GM19025 (cell line): Measurements from ENCODE around the gene METTL18.
"Not testable (repeated sequence)": the region's sequence is repeated elsewhere in the genome, so short reads cannot be mapped to it uniquely, and the experiment has no call there.

Experiments used
- ATAC-seq: cut with Tn5 transposase; IDR thresholded peaks from one replicate; pipeline ENCODE4 v1.9.1; 2021; ENCODE audit warnings: mild to moderate bottlenecking, low read depth, moderate library complexity; ENCODE audit not compliant: unreplicated experiment

The METTL18 gene

GRCh38 chr1:169794530-169795416 is at the start of gene METTL18:
Gene METTL18, minus strand, starts transcription at chr1:169794907. Its CDS starts 1,212 bp downstream, at chr1:169793695.
- ATAC-seq, result peak; percentile 90

DNA sequence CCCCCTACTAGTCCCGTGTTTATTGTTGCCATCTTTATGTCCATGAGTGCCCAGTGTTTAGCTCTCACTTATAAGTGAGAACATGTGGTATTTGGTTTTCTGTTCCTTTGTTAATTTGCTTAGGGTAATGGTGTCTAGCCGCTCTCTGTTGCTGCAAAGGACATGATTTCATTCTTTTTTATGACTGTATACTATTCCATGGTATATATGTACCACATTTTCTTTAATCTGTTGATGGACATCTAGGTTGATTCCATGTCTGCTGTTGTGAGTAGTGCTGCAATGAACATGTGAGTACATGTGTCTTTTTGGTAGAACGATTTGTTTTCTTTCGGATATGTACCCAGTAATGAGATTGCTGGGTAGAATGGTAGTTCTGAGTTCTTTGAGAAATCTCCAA is 44.2 kb upstream of the METTL18 start:
- ATAC-seq, result no peak

GRCh38 chr1:169836198-169836597 is 41.5 kb upstream of the METTL18 start:
- no peak for ATAC-seq

DNA sequence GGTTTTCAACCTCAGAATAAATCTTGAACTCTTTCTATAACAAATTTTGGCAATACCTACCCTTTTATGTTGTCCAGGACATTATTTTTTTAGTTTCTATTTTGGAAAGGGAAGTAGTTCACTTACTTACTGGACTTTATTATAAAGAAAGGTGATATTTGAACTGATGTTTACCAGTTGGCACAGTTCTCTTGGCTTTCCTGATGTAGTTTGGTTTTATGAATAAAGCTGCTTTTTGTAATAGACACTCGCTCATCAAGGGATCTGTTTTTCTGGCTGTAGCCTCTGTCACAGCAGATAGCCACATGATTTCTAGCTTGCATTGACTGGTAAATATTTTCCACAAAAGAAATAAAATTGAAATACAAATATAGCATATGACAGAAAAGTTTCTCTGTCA is 40.9 kb upstream of the METTL18 start:
- ATAC-seq, result no peak

- no peak for ATAC-seq
These were observed 40.2 kb upstream of the METTL18 start for GRCh38 chr1:169834869-169835268.

- ATAC-seq, result no peak
These were observed 38.6 kb upstream of the METTL18 start for GRCh38 chr1:169833179-169833901.

GRCh38 chr1:169829671-169830070 is 35.0 kb upstream of the METTL18 start:
- ATAC-seq, result no peak

DNA sequence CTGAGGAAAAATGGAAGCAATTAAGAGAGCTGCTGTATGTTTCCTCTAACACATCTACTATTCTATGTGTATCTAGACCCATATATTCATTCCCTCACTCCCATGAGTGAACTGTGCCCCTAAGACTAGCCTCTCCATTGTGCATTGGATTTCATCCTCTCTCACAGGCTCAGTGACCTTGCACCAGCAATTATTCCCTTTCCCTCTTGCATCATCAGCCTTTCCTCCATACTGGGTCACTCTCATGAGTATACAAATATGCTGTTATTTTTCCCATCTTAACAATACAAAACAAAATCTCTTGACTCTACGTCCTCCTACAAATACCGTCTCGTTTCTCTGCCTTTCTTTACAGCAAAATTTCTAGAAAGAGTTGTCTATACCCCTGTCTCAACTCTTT is 29.4 kb upstream of the METTL18 start:
- no peak for ATAC-seq

- no peak for ATAC-seq
These were observed 26.8 kb upstream of the METTL18 start for GRCh38 chr1:169821500-169821899.

DNA sequence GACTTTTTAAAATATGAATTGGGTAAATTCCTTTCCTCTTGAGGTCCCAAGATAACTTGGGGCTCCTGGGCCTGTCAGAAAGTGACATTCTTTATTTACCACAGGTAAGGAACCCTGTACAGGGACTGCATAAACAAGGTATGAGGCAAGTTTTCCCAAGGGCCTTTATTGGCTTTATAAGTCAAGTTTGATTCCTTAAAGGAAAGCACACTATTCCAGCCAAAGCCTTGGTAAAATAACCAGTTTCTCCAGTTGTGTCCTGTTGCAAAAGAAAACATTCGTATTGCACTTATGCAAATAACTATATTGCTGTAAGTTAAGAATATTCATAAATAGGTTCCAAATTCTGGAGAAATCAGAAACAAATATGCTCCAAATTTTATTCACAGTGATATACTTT is 21.9 kb upstream of the METTL18 start:
- no peak for ATAC-seq

GRCh38 chr1:169814265-169814664 is 19.6 kb upstream of the METTL18 start:
- ATAC-seq, result no peak

DNA sequence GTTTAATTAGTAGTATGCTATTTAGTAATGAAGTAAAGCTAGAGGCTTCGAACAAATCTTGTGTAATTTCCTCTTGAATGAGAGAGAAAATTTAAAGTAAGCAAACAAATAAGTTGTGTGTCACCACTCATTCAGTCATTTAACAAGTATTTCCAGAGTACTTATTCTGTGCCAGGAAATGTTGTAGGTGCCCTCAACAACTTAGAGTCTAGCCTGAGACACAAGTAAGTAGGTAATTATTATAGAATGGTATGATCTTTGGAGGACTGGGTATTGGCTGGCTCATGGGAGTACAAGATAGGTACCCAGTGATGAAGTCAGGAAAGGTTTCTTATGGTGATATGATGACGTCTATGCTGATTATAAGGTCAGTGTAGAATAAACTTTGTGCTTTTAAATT is 17.4 kb upstream of the METTL18 start:
- ATAC-seq, result no peak

DNA sequence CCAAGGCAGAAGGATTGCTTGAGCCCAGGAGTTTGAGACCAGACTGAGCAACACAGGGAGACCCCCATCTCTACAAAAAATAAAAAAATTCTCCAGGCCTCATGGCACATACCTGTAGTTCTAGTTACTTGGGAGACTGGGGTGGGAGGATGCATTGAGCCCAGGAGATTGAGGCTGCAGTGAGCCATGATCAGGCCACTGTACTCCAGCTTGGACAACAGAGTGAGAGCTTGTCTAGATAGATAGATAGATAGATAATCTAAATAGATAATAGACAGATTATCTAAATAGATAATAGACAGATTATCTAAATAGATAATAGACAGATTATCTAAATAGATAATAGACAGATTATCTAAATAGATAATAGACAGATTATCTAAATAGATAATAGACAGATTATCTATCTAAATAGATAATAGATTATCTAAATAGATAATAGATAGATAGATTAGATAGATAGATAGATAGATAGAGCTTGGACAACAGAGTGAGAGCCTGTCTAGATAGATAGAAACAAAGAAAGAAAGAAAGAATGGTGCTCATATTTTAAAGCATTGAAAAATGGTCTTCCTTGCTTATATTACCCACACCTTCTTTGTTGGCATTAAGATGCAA is 16.8 kb upstream of the METTL18 start:
- ATAC-seq, result not testable (repeated sequence)

GRCh38 chr1:169809370-169810095 is 14.8 kb upstream of the METTL18 start:
- no peak for ATAC-seq

GRCh38 chr1:169804941-169805340 is 10.2 kb upstream of the METTL18 start:
- ATAC-seq, result no peak

DNA sequence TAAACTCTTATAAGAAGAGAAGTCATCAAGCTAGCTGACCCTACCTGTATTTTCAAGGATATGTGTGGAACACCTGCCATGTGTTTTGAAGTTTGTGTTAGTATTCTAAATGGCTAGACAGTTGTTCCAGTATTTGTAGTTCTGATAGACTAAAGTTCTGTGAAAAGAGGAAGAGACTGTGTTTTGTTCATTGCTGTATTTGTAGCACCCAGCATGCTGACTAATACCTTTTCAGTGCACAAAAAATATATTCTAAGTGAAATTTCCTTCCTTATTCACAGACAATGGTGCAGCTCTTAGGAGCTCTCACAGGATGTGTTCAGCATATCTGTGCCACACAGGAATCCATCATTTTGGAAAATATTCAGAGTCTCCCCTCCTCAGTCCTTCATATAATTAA is 8.2 kb upstream of the METTL18 start:
- ATAC-seq, result no peak

DNA sequence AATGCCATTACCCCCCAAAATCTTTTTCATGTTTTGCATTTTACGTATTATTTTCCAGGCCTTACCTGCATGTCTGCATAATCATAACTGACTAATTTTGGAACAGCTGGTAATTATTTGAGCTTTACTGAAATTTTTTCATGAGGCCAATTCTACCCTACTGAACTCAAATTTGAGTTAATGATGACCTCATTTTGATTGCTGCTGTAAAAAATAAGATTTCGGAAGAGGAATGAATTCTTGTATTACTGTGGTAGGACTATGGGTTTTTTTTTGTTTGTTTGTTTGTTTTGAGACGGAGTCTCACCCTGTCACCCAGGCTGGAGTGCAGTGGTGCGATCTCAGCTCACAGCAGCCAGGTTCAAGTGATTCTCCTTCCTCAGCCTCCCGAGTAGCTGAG is 2.6 kb upstream of the METTL18 start:
- no peak for ATAC-seq

DNA sequence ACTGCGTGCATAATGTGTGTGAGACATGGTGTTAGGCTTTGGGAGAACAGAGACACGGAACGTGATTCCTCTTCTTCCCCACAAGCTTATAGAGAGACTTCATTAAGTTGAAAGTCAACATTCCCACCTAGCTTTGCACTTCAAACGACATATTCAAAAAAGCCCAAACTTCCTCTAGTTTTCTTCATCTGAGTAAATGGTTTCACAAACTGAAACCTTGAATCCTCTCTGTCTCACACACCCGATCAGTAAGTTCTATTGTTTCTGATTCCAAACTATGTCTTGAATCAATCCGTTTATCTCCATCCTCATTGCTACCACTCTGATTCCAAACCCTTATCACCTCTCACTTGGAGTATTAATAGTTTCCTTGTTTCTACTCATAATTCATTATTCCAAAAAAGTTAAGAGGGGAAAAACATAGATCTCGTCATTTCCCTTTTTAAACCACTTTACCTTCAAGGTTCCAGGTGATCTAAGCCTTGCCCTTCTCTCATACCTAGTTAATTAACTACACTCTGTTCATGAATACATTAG is 1.6 kb upstream of the METTL18 start:
- no peak for ATAC-seq

DNA sequence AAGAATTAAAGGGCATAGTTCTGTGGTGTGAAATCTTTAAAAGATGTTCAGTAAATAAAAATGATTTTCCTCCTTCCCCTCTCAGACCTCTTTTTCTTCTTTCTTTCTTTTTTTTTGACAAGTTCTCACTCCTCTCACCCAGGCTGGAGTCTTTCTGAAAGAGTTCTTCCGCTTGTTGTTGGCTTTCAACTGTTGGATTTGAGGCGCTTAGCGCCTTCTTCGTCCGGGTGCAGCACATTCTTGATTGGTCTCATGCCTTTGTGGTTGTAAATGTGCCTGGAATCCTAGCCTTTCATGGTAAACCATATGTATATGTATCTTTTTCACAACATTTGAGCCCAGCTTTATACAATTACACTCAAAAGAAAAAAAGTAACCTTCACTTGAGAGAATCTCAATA is 980 bp upstream of the METTL18 start:
- no peak for ATAC-seq

GRCh38 chr1:169793730-169794129 is 977 bp downstream of the METTL18 start:
- no peak for ATAC-seq
